GM10266 (cell line): ENCODE results near the gene GPR161.
"Not testable (repeated sequence)": the region's sequence is repeated elsewhere in the genome, so short reads cannot be mapped to it uniquely, and the experiment has no call there.

Source experiments
- DNase-seq: peaks from one replicate; pipeline ENCODE4 v3.0.0; 2012; ENCODE audit errors: extremely low spot score
- CTCF ChIP-seq: IDR thresholded peaks from 2 replicates; pipeline ENCODE4 v1.5.1; 2012; ENCODE audit warnings: mild to moderate bottlenecking, low read depth; ENCODE audit not compliant: control insufficient read depth, insufficient read depth; ENCODE audit errors: missing control alignments

Gene GPR161

GRCh38 chr1:168065506-168065905 lies 71.2 kb downstream of the GPR161 start:
- DNase-seq = no peak
- no peak for TF ChIP-seq CTCF

GRCh38 chr1:168064216-168064615 lies 72.5 kb downstream of the GPR161 start:
- no peak for TF ChIP-seq CTCF
- no peak for DNase-seq

- DNase-seq = no peak
- TF ChIP-seq CTCF = no peak
These were observed 78.8 kb downstream of the GPR161 start for GRCh38 chr1:168057921-168058320.

- no peak for TF ChIP-seq CTCF
- DNase-seq = no peak
These were observed 79.4 kb downstream of the GPR161 start for GRCh38 chr1:168057355-168057754.

- DNase-seq = not testable (repeated sequence)
These were observed 80.6 kb downstream of the GPR161 start for GRCh38 chr1:168056152-168056551.

- no peak for DNase-seq
- no peak for TF ChIP-seq CTCF
These were observed 82.6 kb downstream of the GPR161 start for GRCh38 chr1:168054117-168054516.

GRCh38 chr1:168053681-168054080 lies 83.0 kb downstream of the GPR161 start:
- DNase-seq = no peak
- no peak for TF ChIP-seq CTCF

- TF ChIP-seq CTCF = no peak
- DNase-seq = no peak
These were observed 85.8 kb downstream of the GPR161 start for GRCh38 chr1:168050880-168051279.
